ENCODE results near the gene MLLT6.

The MLLT6 gene

DNA sequence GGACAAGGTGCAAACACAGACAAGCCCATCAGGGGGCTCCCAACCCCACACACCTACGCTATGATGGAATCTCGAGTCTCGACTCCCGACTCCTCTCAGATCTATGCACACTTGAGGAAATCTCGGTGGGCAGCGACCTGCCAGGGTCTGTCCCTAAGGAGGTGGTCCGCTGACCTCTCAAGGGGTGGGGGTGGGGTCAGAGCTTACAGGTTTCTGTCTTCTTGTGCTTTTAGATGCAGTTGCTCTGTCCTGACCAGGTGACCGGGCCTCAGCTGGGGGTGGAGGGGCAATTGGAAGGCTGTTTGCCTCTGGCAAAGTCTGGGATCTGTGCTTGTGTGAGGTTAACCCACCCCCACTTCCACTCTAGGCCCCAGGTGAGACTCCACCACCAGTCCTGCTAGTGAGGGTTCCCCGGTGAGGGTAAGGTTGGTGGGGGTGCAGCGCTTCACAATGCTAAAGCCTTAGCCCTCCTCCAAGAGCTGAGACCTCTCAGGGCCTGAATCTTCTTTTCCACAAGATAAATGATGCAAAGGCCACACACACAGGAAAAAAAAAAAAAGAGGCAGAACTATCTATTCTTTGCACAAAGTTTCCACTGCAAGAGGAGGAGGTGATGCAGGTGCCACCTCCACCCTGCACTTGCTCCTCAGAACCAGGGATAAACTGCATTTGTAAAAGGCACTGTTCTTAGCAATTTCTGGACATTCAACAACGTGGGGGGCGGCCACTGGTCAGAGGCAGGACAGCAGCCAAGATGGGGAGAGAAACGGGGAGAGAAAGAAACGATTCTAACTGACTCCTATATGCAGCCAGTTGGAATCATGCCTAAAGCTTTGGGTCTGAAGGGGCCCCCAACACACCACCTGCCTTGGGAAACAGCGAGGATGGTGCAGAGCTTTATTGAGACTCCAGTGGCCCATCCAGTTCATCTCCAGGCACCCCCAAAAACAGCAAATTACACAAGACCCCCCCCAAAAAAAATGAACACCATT, 29.2 kb downstream of the MLLT6 start:
- DNase-seq (ENCODE audit: low read depth) = no peak
- TF ChIP-seq, protein P1, sequence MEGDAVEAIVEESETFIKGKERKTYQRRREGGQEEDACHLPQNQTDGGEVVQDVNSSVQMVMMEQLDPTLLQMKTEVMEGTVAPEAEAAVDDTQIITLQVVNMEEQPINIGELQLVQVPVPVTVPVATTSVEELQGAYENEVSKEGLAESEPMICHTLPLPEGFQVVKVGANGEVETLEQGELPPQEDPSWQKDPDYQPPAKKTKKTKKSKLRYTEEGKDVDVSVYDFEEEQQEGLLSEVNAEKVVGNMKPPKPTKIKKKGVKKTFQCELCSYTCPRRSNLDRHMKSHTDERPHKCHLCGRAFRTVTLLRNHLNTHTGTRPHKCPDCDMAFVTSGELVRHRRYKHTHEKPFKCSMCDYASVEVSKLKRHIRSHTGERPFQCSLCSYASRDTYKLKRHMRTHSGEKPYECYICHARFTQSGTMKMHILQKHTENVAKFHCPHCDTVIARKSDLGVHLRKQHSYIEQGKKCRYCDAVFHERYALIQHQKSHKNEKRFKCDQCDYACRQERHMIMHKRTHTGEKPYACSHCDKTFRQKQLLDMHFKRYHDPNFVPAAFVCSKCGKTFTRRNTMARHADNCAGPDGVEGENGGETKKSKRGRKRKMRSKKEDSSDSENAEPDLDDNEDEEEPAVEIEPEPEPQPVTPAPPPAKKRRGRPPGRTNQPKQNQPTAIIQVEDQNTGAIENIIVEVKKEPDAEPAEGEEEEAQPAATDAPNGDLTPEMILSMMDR (IDR thresholded peaks at IDR 0.05; ENCODE audit: insufficient read depth, low read depth, low read length, missing control alignments) = peak; percentile 32
- H3K4me3 ChIP-seq (ENCODE audit: low read length) = no peak overlapping the region

DNA sequence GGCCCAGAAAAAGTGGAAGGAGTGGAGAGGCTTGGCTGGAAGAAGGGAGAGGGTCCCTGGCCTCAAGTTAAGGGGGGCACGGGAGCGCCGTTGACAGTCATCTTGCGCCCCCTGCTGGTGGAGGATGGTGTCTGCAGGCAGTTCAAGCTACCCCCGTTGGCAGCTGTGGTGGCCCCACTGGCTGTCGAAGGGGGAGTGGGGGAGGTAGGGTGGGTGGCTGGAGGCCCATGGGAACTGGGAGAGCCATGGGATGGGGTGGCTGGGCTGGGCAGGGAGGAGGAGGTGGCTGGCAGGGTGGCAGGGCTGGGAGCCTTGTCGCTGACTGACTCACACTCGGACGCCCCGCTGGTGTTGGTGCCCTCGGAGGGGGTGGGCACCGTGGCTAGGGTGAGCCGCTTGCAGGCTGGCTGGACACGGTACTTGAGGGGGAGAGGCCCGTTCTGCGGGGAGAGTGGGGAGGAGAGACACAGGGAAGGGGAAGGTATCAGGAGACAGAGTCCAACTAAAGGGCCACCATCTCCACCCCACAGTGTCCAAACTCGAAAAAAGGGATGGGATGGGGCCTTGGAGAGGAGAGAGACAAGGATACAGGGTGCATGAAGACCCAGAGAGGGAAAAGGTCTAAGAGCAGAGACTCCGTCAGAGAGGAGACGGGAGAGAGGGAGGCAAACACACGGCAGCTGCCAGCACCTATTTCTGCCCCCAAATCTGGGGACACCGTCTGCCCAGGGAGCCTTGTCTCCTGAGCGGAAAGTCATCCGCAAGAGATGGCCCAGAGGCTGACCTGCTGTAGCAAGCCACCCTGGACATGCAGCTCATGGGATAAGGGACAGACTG, 30.3 kb downstream of the MLLT6 start:
- DNase-seq (ENCODE audit: low read depth) = peak; percentile 32
- TF ChIP-seq, protein P1 (IDR thresholded peaks at IDR 0.05; ENCODE audit: insufficient read depth, low read depth, low read length, missing control alignments) = peak; percentile 93
- no peak overlapping the region for H3K4me3 ChIP-seq (ENCODE audit: low read length)

DNA sequence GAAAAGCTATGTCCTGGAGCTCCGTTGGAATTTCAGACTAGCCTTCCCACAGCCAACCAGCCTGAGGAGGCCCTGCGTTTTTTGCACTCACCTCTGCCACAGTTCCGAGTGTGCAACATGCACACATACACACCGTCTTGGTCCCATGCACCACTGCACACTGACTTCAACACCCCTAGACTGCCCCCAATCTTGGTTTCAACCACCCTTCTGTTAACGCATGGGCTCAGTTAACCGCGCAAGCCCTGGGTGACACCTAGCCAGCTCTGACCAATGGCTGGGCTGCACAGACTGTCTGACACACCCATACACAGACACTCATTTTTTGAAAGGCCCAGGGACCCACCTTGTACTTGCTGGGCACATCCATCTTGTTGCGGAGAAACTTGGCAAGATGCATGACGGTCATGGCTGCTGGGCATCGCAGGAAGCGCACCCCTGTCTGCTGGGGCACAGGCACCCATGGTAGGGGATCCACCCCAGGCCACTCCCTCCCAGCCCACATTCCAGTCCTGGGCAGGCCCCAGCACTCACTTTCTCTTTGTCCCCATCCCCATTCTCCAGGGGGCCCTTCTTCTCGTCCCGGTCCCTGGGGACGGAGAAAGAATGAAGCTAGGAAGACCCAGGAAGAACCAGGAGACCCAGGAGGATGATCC, 33.1 kb downstream of the MLLT6 start:
- TF ChIP-seq, protein P1 (IDR thresholded peaks at IDR 0.05; ENCODE audit: insufficient read depth, low read depth, low read length, missing control alignments) = no peak

DNA sequence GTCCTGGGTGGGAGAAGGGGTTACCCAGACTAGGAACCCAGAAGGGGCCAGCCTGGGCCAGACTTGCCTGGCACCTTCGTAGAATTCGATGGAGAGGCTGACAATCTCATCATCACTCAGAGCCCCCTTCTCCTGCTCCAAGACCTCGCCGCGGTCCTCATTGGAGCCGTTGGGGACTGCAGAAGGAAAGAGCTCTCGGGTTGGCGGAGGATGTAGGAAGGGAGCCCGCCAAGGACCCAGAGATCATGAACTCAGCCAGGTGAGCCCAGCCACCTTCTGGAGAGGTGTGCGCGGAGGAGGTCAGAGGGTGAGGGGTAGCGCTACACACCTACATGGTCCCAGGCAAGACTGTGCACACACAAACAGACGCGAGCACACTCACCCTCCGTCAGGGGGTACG, 33.6 kb downstream of the MLLT6 start:
- TF ChIP-seq, protein P1 (IDR thresholded peaks at IDR 0.05; ENCODE audit: insufficient read depth, low read depth, low read length, missing control alignments) = no peak
- DNase-seq (ENCODE audit: low read depth) = no peak
- H3K4me3 ChIP-seq (ENCODE audit: low read length) = no peak overlapping the region

More for the DNA sequence above, 33.1 kb downstream of the MLLT6 start:
- no peak for DNase-seq (ENCODE audit: low read depth)
- no peak overlapping the region for H3K4me3 ChIP-seq (ENCODE audit: low read length)

DNA sequence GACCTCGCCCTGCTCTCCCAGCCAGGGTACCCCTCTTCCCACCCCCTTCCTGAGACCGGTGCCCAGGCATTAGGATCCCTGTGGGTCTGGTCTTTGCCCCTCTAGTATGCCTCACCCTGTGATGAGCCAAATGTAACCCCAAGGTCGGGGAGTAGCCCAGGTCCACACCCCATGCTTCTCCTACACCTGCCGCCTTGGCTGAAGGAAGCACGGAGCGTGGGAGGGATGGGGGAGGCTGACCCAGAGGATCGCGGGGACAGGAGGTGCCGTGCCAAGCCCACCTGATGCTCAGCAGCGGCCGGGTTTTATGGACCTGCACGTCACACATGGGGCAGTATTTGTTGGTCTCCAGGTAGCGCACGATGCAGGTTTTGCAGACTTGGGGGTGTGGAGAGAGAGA, 34.2 kb downstream of the MLLT6 start:
- no peak overlapping the region for H3K4me3 ChIP-seq (ENCODE audit: low read length)
- TF ChIP-seq, protein P1 (IDR thresholded peaks at IDR 0.05; ENCODE audit: insufficient read depth, low read depth, low read length, missing control alignments) = no peak
- DNase-seq (ENCODE audit: low read depth) = no peak

DNA sequence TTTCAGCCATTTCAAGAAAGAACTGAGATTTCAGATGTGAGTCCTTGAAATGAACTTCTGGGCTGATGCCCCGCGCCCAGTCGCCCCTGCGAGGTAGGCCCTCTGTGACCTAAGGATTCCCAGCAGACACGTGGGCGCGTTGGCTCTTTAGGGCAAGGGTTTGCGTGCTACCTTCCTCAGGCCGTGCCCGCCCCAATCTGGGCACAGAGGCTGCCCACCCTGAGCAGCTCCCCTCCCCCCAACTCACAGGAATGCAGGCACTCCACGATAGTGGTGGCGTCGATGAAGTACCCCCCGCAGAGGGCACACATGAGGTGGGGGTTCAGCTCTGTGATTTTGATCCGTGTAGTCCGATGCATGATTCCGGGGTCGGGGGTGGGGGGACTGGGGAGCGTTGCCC, 35.0 kb downstream of the MLLT6 start:
- TF ChIP-seq, protein P1 (IDR thresholded peaks at IDR 0.05; ENCODE audit: insufficient read depth, low read depth, low read length, missing control alignments) = no peak
- DNase-seq (ENCODE audit: low read depth) = no peak
- H3K4me3 ChIP-seq (ENCODE audit: low read length) = no peak overlapping the region

Data from epithelial cell of esophagus (primary cell).